GM21528 (cell line): ENCODE data around the gene ATP1B1.

Experiments
- ATAC-seq: cut with Tn5 transposase; IDR thresholded peaks from one replicate; pipeline ENCODE4 v1.9.1; 2021; ENCODE audit warnings: mild to moderate bottlenecking, moderate library complexity; ENCODE audit not compliant: unreplicated experiment, low FRiP score

The ATP1B1 gene

GRCh38 chr1:169180174-169180573 lies 73.7 kb downstream of the ATP1B1 start:
- ATAC-seq = no peak
